ENCODE measurements around the gene ULK4. TPM values are rescaled to one million over a fixed set of nuclear protein-coding genes. Genes with fewer than 3 reads are reported as not detected.

ULK4 gene
- total RNA-seq, 4 donors from 2014 or later: 13.3 to 23.4 (median 17.9) TPM

- H3K27ac ChIP-seq: no peak overlapping the region
- H3K9me3 ChIP-seq: no peaks in the 10 kb centered on the region
- no peak for DNase-seq (ENCODE audit: low spot score in 2 of 2)
- no peaks in the 10 kb centered on the region for H3K4me1 ChIP-seq
- no peaks in the 10 kb centered on the region for H3K36me3 ChIP-seq
- WGBS, 2 donors: 88 to 95% methylated on average over 1 of the region's 1 CpG
- no peak for TF ChIP-seq CTCF (IDR thresholded peaks at IDR 0.05)
- no peak for TF ChIP-seq EP300 (IDR thresholded peaks at IDR 0.05)
- TF ChIP-seq POLR2A (IDR thresholded peaks at IDR 0.05): no peak
- no peak overlapping the region for H3K4me3 ChIP-seq
- no peaks in the 10 kb centered on the region for H3K27me3 ChIP-seq
Observed at GRCh38 chr3:41629986-41630385, 331.9 kb downstream of the ULK4 start.

GRCh38 chr3:41629072-41629471 is 332.8 kb downstream of the ULK4 start:
- Histone ChIP-seq H3K4me3 (no peak overlapping the region), H3K27me3 (no peaks in the 10 kb centered on the region), H3K9me3 (no peaks in the 10 kb centered on the region), H3K4me1 (no peaks in the 10 kb centered on the region), H3K36me3 (no peaks in the 10 kb centered on the region), H3K27ac (no peak overlapping the region)
- TF ChIP-seq POLR2A (IDR thresholded peaks at IDR 0.05) (no peak), CTCF (IDR thresholded peaks at IDR 0.05) (no peak), EP300 (IDR thresholded peaks at IDR 0.05) (no peak)
- no peak for DNase-seq (ENCODE audit: low spot score in 2 of 2)
- 69 to 76% methylated on average over 4 of the region's 4 CpGs for WGBS, 2 donors

- Histone ChIP-seq H3K4me1 (no peaks in the 10 kb centered on the region), H3K27me3 (no peaks in the 10 kb centered on the region), H3K4me3 (no peak overlapping the region), H3K9me3 (peaks cover 0 to 4% (median 0%) of the 10 kb centered on the region in 4 donors), H3K36me3 (no peaks in the 10 kb centered on the region), H3K27ac (no peak overlapping the region)
- DNase-seq (ENCODE audit: low spot score in 2 of 2): no peak
- 95 to 98% methylated on average over 5 of the region's 5 CpGs for WGBS, 2 donors
- TF ChIP-seq POLR2A (IDR thresholded peaks at IDR 0.05): no peak
- no peak for TF ChIP-seq CTCF (IDR thresholded peaks at IDR 0.05)
- no peak for TF ChIP-seq EP300 (IDR thresholded peaks at IDR 0.05)
Observed at GRCh38 chr3:41627477-41628087, 334.3 kb downstream of the ULK4 start.

GRCh38 chr3:41612853-41613252 is 349.1 kb downstream of the ULK4 start:
- 47 to 77% methylated on average over 2 of the region's 2 CpGs for WGBS, 2 donors
- no peak overlapping the region for H3K27ac ChIP-seq
- TF ChIP-seq EP300 (IDR thresholded peaks at IDR 0.05) (no peak), POLR2A (IDR thresholded peaks at IDR 0.05) (no peak), CTCF (IDR thresholded peaks at IDR 0.05) (no peak)
- DNase-seq (ENCODE audit: low spot score in 2 of 2): no peak
- no peaks in the 10 kb centered on the region for H3K36me3 ChIP-seq
- no peaks in the 10 kb centered on the region for H3K4me1 ChIP-seq
- no peaks in the 10 kb centered on the region for H3K9me3 ChIP-seq
- no peak overlapping the region for H3K4me3 ChIP-seq
- no peaks in the 10 kb centered on the region for H3K27me3 ChIP-seq

- 71 to 91% methylated on average over 6 of the region's 6 CpGs for WGBS, 2 donors
- TF ChIP-seq EP300 (IDR thresholded peaks at IDR 0.05): no peak
- TF ChIP-seq CTCF (IDR thresholded peaks at IDR 0.05): no peak
Observed at GRCh38 chr3:41611008-41611407, 350.9 kb downstream of the ULK4 start.

More at GRCh38 chr3:41611008-41611407, 350.9 kb downstream of the ULK4 start:
- no peaks in the 10 kb centered on the region for H3K27me3 ChIP-seq
- no peak for DNase-seq (ENCODE audit: low spot score in 2 of 2)
- H3K4me3 ChIP-seq: no peak overlapping the region
- H3K4me1 ChIP-seq: no peaks in the 10 kb centered on the region
- H3K36me3 ChIP-seq: no peaks in the 10 kb centered on the region
- no peak overlapping the region for H3K27ac ChIP-seq
- H3K9me3 ChIP-seq: no peaks in the 10 kb centered on the region

All from tibial nerve (tissue), 4 donors.